ENCODE measurements around the gene ABCA9.

DNA sequence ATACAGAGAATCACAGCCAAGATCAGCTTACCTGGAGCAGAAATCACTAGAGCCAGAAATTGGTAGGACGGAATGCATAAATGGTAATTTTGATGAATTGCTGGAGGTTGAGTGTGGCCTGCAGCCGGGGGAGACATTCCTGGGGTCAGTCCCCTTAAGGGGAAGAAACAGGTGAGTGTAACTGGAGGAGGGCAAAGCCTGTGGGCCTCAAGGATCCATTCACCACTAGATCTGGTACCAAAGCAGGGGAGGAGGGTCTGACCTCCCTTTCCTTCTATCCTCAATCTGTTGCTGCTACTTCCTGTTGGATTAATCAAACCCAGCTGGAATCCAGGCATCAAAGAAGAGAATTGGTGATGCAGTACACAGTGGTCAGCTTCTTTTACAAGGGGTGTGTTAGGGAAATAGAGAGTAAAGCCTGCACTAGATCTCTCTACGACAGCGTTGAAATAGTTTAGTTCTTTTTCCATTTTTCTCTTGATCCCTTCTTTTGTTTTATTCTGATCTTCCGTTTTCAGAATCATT lies 8.6 kb upstream of the ABCA9 start:
- TF ChIP-seq, protein P1, sequence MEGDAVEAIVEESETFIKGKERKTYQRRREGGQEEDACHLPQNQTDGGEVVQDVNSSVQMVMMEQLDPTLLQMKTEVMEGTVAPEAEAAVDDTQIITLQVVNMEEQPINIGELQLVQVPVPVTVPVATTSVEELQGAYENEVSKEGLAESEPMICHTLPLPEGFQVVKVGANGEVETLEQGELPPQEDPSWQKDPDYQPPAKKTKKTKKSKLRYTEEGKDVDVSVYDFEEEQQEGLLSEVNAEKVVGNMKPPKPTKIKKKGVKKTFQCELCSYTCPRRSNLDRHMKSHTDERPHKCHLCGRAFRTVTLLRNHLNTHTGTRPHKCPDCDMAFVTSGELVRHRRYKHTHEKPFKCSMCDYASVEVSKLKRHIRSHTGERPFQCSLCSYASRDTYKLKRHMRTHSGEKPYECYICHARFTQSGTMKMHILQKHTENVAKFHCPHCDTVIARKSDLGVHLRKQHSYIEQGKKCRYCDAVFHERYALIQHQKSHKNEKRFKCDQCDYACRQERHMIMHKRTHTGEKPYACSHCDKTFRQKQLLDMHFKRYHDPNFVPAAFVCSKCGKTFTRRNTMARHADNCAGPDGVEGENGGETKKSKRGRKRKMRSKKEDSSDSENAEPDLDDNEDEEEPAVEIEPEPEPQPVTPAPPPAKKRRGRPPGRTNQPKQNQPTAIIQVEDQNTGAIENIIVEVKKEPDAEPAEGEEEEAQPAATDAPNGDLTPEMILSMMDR (conservative IDR thresholded peaks at IDR 0.05; ENCODE audit: low read length): no peak
- no peak for TF ChIP-seq EZH2phosphoT487 (IDR thresholded peaks at IDR 0.05; ENCODE audit: borderline replicate concordance, low read depth, low read length)
